Activated CD4-positive, CD25-positive, alpha-beta regulatory T cell treated with anti-CD3 and anti-CD28 coated beads, Interleukin-2, amount 50 U/mL, for 24 hours (primary cell): ENCODE data around the gene PITPNC1.

Experiments used
- ATAC-seq, 2 donors: fragments of 150-1000 bp; cut with Tn5 transposase; one replicate each; pipeline ENCODE4 v1.10.0; 2021; ENCODE audit warnings: mild to moderate bottlenecking in 1 of 2, moderate library complexity in 1 of 2

Gene PITPNC1

DNA sequence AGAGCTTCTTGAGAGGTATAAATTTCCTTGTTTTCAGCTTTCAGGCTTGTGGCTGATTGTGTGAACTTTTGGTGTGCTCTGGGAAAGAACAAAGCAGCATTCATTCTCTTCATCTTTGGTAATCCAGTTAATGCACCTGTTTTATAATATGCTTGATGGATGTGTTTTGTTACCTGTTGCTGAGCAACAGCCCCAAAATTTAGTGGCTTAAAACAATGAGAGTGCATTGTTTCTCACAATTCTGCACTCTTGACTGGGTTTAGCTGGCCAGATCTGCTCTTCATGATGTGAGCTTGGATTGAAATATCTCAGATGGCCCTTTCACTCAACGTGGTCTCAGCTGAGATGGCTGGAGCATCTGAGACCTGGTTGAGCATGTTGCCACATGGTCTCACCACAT lies 281.9 kb downstream of the PITPNC1 start:
- no peak for ATAC-seq

DNA sequence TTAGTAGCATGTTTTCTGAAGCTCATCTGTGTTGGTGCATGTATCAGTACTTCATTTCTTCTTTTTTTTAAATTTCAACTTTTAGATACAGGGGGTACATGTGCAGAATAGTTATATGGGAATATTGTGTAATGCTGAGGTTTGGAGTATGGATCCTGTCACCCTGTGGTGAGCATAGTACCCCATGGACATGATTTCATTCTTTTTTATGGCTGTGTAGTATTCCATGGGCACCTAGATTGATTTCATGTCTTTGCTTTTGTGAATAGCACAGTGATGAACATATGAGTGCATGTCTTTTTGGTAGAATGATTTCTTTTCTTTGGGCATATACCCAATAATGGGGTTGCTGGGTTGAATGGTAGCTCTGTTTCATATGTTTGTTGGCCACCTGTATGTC lies 285.6 kb downstream of the PITPNC1 start:
- ATAC-seq, result no peak

DNA sequence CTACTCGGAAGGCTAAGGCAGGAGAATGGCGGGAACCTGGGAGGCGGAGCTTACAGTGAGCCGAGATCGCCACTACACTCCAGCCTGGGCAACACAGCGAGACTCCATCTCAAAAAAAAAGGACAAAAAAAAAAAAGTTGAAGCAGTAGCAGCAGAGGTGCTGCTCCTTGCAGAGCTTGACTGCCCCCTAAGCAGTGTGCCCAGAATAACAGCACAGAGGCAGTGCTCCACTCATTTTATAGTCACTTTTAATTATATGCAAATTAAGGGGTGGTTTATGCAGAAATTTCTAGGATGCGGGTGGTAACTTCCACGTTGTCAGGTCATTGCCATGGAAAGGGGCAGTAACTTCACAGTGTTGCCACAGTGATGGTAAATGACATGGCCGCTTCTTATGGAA lies 286.4 kb downstream of the PITPNC1 start:
- no peak for ATAC-seq

DNA sequence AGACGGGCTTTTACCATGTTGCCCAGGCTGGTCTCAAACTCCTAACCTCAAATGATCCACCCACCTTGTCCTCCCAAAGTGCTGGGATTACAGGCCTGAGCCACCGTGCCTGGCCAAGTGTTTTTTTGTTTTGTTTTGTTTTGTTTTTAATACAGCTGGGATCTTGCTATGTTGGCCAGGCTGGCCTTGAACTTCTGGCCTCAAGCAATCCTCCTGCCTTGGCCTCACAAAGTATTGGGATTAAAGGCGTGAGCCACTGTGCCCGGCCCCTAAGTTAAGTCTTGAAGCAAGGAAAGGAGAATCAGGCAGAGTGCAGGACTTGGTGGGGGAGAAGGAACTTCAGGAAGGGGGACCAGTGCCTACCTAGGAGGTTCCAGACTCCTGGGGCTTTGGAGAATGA lies 288.9 kb downstream of the PITPNC1 start:
- no peak for ATAC-seq

DNA sequence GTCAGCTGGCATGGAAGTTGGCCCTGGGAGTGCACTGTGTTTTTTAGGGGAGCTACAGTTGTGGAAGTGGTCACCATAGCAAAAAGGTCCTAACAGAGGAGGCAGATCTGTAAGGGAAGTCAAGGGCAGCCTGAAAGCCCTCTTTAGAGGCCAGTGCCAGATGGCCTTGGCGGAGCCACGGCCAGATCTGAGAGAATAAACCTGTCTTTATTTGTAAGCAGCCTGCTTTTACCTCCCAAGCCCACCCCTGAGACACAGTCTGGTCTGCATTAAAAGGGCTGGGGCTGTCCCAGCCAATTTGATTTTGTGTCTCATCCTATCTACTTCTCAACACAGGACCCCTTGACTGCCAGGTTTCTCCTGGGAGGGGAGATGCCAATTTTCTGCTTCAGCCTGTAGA lies 289.6 kb downstream of the PITPNC1 start:
- ATAC-seq, result no peak

DNA sequence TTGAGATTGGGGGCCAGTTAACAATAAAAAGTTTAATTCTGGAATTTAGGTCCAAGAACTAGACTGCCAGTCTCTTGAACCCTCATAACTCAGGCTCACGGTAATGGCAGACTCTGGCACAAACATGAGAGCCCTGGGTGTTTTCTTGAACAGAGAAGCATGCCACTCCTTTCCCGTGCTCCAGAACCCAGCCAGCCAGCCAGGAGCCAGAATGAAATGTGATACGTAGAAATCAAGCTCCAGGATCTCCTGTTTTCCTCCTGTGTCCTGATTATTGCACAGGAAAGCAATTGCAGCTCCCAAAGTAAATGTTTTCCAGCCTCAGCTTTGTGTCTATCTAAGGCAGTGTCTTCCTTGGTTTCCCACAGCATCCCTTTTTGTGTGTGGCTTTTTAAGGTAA lies 294.4 kb downstream of the PITPNC1 start:
- ATAC-seq, result no peak

DNA sequence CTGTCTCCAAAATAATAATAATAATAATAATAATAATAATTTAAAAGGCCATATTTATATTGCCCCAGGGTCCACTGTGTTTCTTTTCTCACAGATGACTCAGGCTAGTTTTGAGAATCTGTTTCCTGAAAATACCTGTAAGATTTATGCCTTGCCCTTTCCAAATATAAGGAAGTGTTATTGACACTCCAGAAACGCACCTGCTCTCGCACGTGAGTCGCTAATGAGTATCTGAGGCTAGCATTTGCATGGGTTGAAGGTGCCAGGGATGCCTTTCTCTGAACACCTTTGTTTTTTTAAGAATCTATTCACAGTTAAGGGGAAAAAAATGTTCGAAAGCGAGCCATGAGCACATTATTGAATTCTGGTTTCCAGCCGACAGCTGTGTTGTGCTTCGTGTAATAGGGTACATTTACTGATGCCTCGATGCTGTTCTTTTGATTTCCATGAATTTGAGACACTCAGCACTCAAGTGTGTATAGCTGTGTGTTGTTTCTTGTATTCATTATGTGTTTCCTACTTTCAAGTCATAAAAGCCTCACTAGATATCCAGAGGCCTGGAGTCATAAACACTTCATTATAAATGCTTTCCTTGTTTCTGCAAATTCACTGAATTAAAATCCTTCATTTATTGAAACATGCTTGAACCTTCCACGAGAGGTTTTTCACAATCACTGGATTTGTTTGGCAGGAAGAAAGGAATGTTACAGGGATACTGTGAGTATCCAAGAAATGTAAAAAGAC lies 295.7 kb downstream of the PITPNC1 start:
- ATAC-seq, result no peak

DNA sequence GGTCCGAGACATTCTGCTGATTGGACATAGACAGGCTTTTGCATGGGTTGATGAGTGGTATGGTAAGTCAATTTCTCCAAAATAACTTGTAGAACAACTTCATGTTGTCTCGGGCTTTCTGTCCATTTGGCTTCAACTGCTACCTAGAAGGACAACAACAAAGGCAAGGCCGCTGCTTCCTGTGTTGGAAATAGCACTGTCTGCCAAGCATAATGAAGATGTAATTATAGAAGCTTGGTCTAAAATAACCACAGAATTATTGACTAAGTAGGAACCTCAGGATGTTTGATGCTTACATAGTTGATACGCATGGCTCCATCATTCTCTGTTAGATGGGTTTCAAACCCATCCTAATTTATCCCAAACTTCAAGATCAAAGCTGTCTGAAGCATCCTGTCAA lies 298.4 kb downstream of the PITPNC1 start:
- no peak for ATAC-seq

DNA sequence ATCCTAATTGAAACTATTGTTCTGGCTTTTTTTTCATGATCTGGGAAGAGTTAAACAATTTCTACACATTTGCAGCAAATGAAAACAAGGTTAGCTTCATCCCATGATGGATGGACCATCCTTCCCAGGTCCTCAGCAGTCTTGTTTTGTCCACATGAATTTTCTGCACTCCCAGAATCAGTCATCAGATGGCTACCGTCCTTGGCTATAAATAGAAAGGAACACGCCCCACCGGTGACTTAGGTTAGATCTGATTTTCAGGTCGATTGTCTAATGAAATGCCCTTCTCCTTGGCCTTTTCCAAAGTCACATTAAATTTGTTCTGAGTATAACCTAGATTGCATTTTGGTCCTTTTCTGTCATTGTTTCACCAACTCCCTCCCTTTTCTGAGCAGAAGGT lies 299.2 kb downstream of the PITPNC1 start:
- ATAC-seq, result no peak

DNA sequence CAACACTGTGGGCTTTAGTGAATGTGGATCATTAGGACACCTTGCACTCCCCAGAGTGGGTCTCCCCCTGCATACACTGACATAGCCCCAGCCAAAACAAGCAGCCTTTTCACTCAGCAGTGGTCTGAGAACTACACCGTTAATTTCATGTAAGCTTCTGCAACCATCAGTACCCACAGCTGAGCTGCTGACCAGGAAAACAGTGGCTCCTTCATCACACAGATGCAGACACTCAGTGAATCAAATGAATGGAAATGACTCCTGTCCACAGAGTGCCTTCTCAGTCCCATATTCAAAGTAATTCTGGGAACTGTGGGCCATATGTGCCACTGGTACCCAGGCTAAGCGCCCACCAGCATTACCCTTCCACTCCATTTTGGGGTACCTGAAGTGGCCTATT lies 301.3 kb downstream of the PITPNC1 start:
- ATAC-seq, result no peak

DNA sequence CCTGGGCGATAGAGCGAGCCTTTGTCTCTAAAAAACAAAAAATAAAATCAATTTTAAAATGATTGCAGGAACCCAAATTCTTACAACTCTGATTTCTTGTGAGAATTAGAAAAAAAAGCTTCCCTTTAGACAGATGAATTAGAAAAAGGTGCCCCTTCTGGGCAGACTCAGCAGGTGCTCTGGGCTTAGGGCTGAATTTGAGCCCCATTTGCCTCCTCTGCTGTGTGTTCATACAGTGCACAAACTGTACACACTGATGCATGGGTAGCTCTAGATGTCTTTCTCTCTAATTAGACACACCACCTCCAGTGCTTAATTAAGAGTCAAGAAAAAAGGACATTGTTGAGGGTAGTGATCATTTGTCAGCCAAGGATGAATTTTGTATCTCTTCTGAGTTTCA lies 302.1 kb downstream of the PITPNC1 start:
- ATAC-seq, result no peak

DNA sequence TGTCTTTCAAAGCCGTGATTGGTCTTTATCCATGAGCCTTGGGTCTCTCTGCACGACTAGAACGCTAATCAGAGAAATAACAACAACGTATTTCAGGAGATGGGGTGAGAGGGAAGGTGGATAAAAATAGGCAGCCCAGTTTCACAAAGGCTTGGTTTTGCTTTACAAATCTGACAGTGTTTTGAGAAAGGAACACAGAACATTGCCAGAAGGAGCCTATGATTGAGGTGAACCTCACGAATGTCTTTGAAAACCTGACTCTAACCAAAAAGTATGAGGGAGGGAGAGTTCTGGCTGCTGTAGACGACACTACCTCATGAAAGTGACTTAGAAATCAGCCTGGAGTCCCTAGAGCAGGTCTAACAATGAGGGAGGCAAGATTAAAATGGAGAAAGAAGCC lies 302.6 kb downstream of the PITPNC1 start:
- ATAC-seq, result no peak

DNA sequence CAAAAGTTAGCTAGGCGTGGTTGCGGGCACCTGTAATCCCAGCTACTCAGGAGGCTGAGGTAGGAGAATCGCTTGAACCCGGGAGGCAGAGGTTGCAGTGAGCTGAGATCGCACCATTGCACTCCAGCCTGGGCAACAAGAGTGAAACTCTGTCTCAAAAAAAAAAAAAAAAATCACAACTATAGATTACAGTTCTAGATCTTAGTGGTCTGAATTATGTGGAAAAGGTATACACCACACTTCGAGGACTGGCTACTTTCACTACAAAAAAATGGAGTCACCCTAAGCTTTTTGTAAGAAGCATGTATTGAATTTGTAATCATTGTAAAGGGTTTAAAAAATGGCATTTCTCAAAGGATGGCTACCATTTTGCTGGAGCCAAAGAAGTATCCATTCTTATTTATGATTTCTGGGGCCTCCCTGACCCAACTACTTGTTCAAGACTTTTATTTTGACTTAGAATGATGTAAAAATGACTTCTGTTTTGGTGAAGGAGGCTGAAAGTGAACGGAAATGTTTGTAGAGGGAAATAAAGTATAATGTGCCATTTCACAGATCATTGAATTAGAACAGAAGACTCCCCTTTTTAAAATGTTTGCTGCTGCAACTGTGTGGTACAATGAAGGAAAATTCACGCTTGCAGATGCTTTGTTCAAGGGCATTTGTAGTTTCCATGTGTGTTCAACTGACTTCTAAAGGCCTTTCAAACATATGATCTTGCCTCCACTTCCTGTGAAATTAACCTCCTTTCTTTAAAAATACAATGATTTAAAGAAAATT lies 303.6 kb downstream of the PITPNC1 start:
- ATAC-seq, result no peak

DNA sequence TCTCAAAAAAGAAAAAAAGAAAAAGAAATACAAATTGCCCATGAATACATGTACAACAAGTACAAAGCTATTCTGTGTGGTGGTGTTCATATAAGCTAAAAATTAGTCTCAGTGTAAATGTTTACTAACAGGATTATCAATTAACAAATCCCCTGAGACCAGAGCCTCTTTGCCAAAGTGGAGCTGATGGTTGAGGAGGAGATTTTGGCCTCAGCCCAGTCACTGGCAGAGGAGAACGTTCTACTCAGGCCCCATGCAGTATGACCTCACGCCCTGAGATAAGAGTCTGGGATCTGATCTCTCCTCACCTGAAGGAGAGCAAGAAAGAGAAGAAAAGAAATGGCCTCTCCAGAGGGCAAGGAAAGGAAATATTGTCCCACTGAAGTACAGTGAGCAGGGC lies 305.1 kb downstream of the PITPNC1 start:
- no peak for ATAC-seq

DNA sequence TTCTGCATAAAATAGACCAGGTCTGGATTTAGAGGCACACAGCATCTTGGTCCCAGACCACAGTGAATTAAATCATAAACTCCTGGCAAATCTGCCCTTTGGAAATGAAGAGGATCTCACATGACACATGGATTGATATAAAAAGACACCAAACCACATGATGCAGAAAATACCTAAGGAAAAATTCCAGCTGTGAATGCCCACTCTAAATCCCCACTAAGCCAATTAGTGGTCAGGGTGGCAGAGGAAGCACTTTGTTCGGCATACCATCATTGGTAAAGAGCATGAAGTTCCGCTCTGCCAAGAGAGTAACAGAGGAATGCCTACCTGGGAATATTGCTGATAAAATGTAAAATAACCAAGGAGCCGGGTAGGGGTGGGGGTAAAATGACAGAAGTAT lies 308.3 kb downstream of the PITPNC1 start:
- no peak for ATAC-seq

DNA sequence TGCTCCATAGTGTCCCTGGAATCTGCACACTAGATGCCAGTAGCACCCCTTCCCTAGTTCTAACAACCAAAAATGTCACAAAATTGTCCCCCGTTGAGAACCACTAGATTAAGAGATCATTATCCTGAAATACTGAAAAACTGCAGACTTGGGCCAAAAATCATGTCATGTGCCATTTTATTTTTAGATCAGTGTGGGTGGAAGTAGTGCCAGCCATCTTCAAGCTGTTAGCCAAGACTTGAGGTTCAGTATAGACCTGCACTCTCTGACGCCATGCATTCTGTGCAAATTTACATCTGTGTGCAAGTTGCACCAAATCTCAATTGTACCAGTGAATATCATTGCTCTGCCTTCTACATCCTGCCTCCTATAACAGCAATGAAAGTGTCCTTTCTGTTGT lies 309.2 kb downstream of the PITPNC1 start:
- ATAC-seq, result no peak

DNA sequence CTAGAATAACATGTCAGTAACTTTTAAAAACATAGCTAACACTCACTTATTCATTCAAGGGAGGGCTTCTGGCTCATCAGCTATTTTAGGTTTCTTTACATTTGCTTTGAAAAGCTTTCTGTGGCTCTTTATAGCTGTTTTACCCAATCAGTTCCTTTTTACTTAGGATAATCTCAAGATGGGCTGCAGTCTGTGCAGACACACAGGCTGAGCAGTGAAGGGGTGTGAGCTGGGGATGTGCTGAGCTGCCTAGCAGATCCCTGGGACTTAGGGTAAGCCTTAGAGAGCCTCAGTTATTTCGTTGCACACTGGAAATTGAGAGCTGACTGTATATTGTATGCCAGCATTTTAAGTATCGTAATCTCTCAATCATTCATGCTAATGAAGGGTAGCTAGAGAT lies 310.4 kb downstream of the PITPNC1 start:
- no peak for ATAC-seq

DNA sequence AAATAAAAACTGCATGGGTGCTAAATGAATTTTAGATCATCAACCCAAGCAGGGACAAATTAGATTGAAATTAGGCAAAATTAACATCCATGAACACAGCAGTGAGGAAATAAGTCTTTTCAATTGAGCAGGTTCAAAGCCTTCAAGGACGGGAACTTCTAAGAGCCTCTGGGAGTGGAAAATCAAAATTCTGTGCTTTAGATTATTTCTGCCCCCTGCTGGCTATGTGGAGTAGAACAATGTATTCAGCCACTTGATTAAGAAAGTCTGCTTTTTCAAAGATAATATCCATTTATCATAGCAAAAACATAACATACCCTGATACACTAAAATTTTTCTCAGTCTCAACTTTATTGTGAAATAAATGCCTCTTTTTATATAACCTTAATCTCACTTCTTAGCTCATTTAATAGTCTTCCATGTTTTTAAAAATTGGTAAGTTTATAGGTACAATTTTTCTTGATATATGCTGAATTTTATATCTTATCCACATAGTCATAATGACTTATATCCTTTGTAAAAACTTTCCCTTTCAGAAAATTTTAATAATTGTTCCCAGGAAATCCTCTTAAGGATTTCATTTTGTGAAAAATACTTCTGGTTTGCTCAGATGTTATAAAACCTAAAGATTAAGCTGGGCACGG lies 312.6 kb downstream of the PITPNC1 start:
- ATAC-seq, result no peak

DNA sequence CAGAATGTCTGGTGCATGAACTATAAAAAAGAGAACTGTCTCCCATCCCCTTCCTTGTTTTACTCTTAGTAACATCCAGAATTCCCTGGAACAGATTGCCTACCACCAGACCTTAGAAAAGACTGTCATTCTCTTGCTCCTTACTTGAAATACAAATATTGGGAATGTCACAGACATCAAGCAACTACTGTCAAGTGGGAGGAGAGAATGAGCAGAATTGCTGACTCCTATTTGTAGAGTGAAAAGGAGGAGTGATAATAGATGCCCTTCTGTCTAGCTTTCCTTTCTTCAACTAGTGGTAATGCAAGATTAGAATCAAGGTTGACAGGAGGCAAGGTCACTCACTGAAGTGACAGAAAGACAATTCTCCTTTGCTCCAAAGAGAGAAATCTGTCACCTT lies 316.7 kb downstream of the PITPNC1 start:
- ATAC-seq, result no peak

DNA sequence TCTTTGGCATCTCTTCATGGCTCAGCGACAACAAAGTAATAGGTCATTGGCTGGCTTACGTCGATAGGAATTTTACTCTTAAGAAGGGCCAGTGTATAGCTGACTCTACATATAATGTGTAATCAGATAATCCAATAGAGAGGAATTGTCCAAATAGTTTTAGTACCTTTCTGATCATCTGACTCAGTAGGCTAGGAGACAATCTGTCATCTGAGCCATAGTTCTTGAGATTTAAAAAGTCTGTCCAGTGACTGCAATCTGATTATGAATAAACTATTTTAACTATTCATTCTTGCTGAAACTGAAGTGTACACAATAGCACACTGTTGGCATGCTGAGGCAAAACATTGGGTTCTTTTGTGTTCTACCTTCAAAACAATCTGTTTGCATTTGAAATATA lies 319.3 kb downstream of the PITPNC1 start:
- no peak for ATAC-seq

DNA sequence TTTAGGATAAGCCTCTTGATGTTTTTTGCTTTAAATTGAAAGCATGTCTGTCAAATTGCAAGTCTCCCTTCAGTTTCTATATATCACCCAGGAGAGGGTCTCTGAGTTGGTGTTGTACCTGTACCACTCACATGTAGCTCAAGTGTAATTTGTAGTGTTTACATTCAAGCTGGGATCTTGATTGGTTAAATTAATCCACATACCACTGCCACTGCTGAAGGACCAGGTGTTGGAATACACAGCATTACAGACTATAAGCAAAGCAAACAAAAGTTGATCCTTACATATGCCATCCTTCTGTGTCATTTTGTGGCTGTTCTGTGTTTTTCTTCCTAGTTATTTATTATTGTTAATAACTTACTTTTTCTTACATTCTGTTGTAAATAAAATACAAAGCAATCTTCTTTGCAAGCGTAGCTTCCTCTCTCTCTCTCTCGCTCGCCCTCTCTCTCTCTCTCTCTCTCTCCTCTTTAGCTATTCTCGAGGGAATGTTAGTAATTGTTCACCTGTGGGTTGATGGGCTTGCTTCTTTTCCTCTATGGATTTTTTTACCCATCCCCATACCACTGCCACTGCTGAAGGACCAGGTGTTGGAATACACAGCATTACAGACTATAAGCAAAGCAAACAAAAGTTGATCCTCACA lies 319.9 kb downstream of the PITPNC1 start:
- no peak for ATAC-seq

DNA sequence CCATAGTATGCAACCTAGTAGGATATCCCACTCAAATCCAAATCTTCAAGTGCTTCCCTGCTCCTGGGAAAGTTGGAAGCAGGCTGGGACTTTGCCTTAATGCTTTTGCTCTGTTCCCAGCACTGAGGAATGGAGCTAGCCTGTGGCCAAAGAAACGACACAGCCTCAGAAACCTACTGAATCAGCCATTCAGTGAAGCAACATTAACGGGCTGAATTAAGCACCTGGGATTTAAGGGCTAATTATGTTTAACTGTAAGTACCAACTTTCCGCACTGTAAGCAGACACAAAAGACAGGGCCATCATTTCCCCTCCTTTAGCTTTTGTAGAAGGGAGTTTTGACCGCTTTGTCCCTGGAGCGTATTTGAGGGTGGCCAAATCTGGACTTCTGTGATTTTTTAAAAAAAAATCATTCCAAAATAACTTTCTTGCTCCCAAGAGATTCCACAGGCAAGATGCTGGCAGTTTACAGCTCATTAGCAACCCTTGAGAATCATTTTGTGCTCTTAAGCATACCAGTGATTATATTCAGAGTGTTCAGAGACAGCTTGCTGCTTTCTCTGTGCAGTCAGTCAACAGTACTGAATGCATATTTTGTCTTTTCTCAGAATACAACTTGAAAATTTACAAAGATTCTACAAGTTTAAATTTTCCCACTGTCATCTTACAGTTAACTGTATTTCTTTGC lies 323.1 kb downstream of the PITPNC1 start:
- no peak for ATAC-seq

DNA sequence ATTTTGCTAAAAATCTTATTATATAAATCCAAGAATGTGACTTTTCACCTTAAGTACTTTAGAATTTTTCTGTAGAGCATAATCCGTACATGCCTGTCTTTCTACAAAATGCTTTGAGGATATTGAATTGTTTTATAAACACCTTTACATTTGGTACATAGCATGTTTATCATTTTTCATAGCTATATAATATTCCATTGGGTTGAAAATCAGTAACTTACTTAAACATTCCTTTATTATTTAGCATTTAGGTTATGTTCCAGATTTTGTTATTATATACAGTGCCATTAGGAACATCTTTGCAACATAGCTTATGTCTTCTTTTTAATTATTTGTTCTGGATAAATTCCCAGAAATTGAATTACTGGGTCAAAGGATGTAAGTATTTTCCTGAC lies 323.6 kb downstream of the PITPNC1 start:
- no peak for ATAC-seq
